GM18498 (cell line): ENCODE results near the gene FAM118B.

Experiments used
- ATAC-seq: cut with Tn5 transposase; IDR thresholded peaks from one replicate; pipeline ENCODE4 v1.9.1; 2021; ENCODE audit warnings: mild to moderate bottlenecking, moderate library complexity; ENCODE audit not compliant: unreplicated experiment

The FAM118B gene

GRCh38 chr11:126211236-126212088 lies at the start of gene FAM118B, which contains the start of gene RPUSD4:
FAM118B (plus strand) TSS chr11:126211782; CDS start chr11:126235002, 23,220 bp downstream.
RPUSD4 (minus strand) TSS chr11:126211650; CDS start chr11:126211638, 12 bp downstream.
- ATAC-seq = peak; percentile 96

- no peak for ATAC-seq
Measured at GRCh38 chr11:126162306-126163030, 49.1 kb upstream of the FAM118B start.

- ATAC-seq = no peak
Measured at GRCh38 chr11:126163074-126163700, 48.4 kb upstream of the FAM118B start.

GRCh38 chr11:126163779-126164178 lies 47.8 kb upstream of the FAM118B start:
- ATAC-seq = no peak

GRCh38 chr11:126164781-126165180 lies 46.8 kb upstream of the FAM118B start:
- ATAC-seq = no peak

- no peak for ATAC-seq
Measured at GRCh38 chr11:126165311-126165720, 46.3 kb upstream of the FAM118B start.

- ATAC-seq = no peak
Measured at GRCh38 chr11:126165757-126166156, 45.8 kb upstream of the FAM118B start.

- ATAC-seq = no peak
Measured at GRCh38 chr11:126166413-126166812, 45.2 kb upstream of the FAM118B start.

GRCh38 chr11:126167488-126167887 lies 44.1 kb upstream of the FAM118B start:
- ATAC-seq = no peak

- ATAC-seq = no peak
Measured at GRCh38 chr11:126169291-126169690, 42.3 kb upstream of the FAM118B start.

GRCh38 chr11:126172596-126173038 lies 39.0 kb upstream of the FAM118B start:
- no peak for ATAC-seq

- ATAC-seq = no peak
Measured at GRCh38 chr11:126173257-126173656, 38.3 kb upstream of the FAM118B start.

GRCh38 chr11:126174816-126175215 lies 36.8 kb upstream of the FAM118B start:
- no peak for ATAC-seq

GRCh38 chr11:126175393-126175792 lies 36.2 kb upstream of the FAM118B start:
- ATAC-seq = no peak

- no peak for ATAC-seq
Measured at GRCh38 chr11:126176853-126177470, 34.6 kb upstream of the FAM118B start.

GRCh38 chr11:126181939-126182730 lies 29.4 kb upstream of the FAM118B start:
- no peak for ATAC-seq

GRCh38 chr11:126182787-126183445 lies 28.7 kb upstream of the FAM118B start:
- no peak for ATAC-seq

GRCh38 chr11:126185259-126186024 lies 26.1 kb upstream of the FAM118B start:
- ATAC-seq = no peak
